ENCODE measurements around the gene OR2C1.

DNA sequence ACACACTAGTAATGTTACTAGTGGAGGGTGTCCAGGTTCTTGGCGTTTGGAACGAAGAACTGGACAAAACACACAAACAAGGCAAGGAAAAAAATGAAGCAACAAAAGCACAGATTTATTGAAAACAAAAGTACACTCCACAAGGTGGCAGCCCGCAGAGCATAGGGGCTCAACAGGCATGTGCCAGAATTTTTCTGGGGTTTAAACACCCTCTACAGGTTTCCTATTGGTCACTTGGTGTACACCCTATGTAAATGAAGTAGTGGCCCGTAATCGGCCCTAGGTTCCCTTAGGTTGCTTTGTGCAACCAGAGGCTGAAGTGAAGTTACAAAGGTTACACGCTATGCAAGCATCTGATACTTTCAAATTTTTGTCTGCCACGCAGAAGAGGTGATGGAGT, 8.1 kb downstream of the OR2C1 start:
- TF ChIP-seq, protein P1, sequence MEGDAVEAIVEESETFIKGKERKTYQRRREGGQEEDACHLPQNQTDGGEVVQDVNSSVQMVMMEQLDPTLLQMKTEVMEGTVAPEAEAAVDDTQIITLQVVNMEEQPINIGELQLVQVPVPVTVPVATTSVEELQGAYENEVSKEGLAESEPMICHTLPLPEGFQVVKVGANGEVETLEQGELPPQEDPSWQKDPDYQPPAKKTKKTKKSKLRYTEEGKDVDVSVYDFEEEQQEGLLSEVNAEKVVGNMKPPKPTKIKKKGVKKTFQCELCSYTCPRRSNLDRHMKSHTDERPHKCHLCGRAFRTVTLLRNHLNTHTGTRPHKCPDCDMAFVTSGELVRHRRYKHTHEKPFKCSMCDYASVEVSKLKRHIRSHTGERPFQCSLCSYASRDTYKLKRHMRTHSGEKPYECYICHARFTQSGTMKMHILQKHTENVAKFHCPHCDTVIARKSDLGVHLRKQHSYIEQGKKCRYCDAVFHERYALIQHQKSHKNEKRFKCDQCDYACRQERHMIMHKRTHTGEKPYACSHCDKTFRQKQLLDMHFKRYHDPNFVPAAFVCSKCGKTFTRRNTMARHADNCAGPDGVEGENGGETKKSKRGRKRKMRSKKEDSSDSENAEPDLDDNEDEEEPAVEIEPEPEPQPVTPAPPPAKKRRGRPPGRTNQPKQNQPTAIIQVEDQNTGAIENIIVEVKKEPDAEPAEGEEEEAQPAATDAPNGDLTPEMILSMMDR (IDR thresholded peaks at IDR 0.05 in 2 of 3, conservative IDR thresholded peaks at IDR 0.05 in 1 of 3; ENCODE audit: borderline replicate concordance in 1 of 3, insufficient read depth in 1 of 3, low read depth in 2 of 3, low read length in 2 of 3), result no peak
- TF ChIP-seq POLR2AphosphoS5 (IDR thresholded peaks at IDR 0.05; ENCODE audit: low read depth, low read length) (no peak), EZH2 (IDR thresholded peaks at IDR 0.05) (no peak), SRF (IDR thresholded peaks at IDR 0.05; ENCODE audit: low read depth) (no peak), POLR2A (IDR thresholded peaks at IDR 0.05; ENCODE audit: borderline replicate concordance, extremely low read depth, insufficient read depth, insufficient read length) (no peak), EZH2phosphoT487 (IDR thresholded peaks at IDR 0.05; ENCODE audit: borderline replicate concordance) (no peak), ZNF274 (IDR thresholded peaks at IDR 0.05; ENCODE audit: low read depth, low read length) (no peak), SIN3A (IDR thresholded peaks at IDR 0.05; ENCODE audit: low read depth) (no peak), CBX3 (IDR thresholded peaks at IDR 0.05; ENCODE audit: low read depth) (no peak), CEBPB (IDR thresholded peaks at IDR 0.05; ENCODE audit: low read depth) (no peak)
- TF ChIP-seq, protein P2, sequence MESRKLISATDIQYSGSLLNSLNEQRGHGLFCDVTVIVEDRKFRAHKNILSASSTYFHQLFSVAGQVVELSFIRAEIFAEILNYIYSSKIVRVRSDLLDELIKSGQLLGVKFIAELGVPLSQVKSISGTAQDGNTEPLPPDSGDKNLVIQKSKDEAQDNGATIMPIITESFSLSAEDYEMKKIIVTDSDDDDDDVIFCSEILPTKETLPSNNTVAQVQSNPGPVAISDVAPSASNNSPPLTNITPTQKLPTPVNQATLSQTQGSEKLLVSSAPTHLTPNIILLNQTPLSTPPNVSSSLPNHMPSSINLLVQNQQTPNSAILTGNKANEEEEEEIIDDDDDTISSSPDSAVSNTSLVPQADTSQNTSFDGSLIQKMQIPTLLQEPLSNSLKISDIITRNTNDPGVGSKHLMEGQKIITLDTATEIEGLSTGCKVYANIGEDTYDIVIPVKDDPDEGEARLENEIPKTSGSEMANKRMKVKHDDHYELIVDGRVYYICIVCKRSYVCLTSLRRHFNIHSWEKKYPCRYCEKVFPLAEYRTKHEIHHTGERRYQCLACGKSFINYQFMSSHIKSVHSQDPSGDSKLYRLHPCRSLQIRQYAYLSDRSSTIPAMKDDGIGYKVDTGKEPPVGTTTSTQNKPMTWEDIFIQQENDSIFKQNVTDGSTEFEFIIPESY (IDR thresholded peaks at IDR 0.05; ENCODE audit: extremely low read depth, insufficient replicate concordance, low read length), result no peak
- TF ChIP-seq, protein P3, sequence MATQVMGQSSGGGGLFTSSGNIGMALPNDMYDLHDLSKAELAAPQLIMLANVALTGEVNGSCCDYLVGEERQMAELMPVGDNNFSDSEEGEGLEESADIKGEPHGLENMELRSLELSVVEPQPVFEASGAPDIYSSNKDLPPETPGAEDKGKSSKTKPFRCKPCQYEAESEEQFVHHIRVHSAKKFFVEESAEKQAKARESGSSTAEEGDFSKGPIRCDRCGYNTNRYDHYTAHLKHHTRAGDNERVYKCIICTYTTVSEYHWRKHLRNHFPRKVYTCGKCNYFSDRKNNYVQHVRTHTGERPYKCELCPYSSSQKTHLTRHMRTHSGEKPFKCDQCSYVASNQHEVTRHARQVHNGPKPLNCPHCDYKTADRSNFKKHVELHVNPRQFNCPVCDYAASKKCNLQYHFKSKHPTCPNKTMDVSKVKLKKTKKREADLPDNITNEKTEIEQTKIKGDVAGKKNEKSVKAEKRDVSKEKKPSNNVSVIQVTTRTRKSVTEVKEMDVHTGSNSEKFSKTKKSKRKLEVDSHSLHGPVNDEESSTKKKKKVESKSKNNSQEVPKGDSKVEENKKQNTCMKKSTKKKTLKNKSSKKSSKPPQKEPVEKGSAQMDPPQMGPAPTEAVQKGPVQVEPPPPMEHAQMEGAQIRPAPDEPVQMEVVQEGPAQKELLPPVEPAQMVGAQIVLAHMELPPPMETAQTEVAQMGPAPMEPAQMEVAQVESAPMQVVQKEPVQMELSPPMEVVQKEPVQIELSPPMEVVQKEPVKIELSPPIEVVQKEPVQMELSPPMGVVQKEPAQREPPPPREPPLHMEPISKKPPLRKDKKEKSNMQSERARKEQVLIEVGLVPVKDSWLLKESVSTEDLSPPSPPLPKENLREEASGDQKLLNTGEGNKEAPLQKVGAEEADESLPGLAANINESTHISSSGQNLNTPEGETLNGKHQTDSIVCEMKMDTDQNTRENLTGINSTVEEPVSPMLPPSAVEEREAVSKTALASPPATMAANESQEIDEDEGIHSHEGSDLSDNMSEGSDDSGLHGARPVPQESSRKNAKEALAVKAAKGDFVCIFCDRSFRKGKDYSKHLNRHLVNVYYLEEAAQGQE (IDR thresholded peaks at IDR 0.05; ENCODE audit: low read depth), result no peak
